K562 (cell line): ENCODE data around the gene RGS17. TPM values are rescaled to one million over a fixed set of nuclear protein-coding genes. Genes with fewer than 3 reads are reported as not detected.
A peak's percentile ranks its signal among the peaks of the same experiment; 100 is the strongest.

Source experiments
- ATAC-seq: fragments of 200-7000 bp; cut with Tn5 transposase; 3 replicates; pipeline ENCODE4 v1.9.1; 2020; ENCODE audit warnings: moderate library complexity
- BruUV-seq: library from RNA; stranded (reverse); fragments of 400-500 nt; replicated peaks from 2 replicates; lab custom pipeline; 2021; lab: Mats Ljungman, UMichigan
- CTCF ChIA-PET: fragments of 300-600 bp; formaldehyde crosslinking; extraction: SDS; loops from one replicate; lab custom pipeline; 2021; ENCODE audit warnings: low intra/inter-chr PET ratio; lab: Yijun Ruan, JAX
- POLR2A ChIA-PET: fragments of 300-600, 350-650 bp; sonication (Branson Sonifier 250); formaldehyde crosslinking; extraction: SDS; loops from one replicate; lab custom pipeline; 2021; ENCODE audit warnings: antibody characterized with exemption, inconsistent platforms; lab: Yijun Ruan, JAX
- DNase-seq, 4 experiments: peaks; one replicate each; pipeline versions ENCODE4 v3.0.0 to v3.0.0-alpha.2; 2011 to 2018; ENCODE audit warnings: low spot score in 3 of 4, mixed read lengths in 3 of 4; ENCODE audit errors: extremely low read depth in 1 of 4
- FAIRE-seq: peaks from 2 replicates; lab custom pipeline; 2011; peaks lifted over from hg19 to GRCh38; lab: Jason Lieb, UNC
- H2AFZ ChIP-seq: 2 replicates; pipeline ENCODE4 v1.6.0; 2011; ENCODE audit warnings: low read depth, low read length, control low read depth, inconsistent platforms
- H3K27ac ChIP-seq: fragments of 200-600 bp; 3 replicates; pipeline ENCODE4 v1.8.0; 2011; ENCODE audit warnings: low read depth, mild to moderate bottlenecking, control low read depth, inconsistent platforms, low read length, moderate library complexity, mixed read lengths; ENCODE audit errors: extremely low read depth
- H3K27me3 ChIP-seq, 2 experiments: fragments of 300-600 bp in 1 of 2; 2 replicates in 1 of 2; 3 replicates in 1 of 2; pipeline versions ENCODE4 v1.6.0 to v1.8.0; 2011; ENCODE audit warnings: inconsistent platforms in 2 of 2, low read length in 2 of 2, mild to moderate bottlenecking in 1 of 2, mixed read lengths in 1 of 2, moderate library complexity in 1 of 2; ENCODE audit not compliant: control insufficient read depth in 2 of 2, insufficient read depth in 2 of 2
- H3K36me3 ChIP-seq: fragments of 300-600 bp; 3 replicates; pipeline ENCODE4 v1.8.0; 2011; ENCODE audit warnings: mild to moderate bottlenecking, low read length, inconsistent platforms; ENCODE audit not compliant: control insufficient read depth, insufficient read depth
- H3K4me1 ChIP-seq, 2 experiments: fragments of 200-600 bp in 1 of 2; replicated peaks in 1 of 2; 2 replicates in 1 of 2; 3 replicates in 1 of 2; pipeline versions ENCODE4 v1.5.1 to v1.8.0; 2011; ENCODE audit warnings: inconsistent platforms in 2 of 2, low read length in 2 of 2, mild to moderate bottlenecking in 1 of 2, mixed read lengths in 1 of 2, moderate library complexity in 1 of 2; ENCODE audit not compliant: control insufficient read depth in 2 of 2, insufficient read depth in 2 of 2
- H3K4me2 ChIP-seq: 2 replicates; pipeline ENCODE4 v1.6.1; 2011; ENCODE audit warnings: low read length, control low read depth, inconsistent platforms, mixed read lengths; ENCODE audit not compliant: insufficient read depth
- H3K4me3 ChIP-seq: fragments of 200-600 bp; sonication (generic), shearing (Covaris generic); 2 replicates; pipeline ENCODE4 v1.5.1; 2016; ENCODE audit warnings: control low read depth, inconsistent platforms
- H3K79me2 ChIP-seq: fragments of 200-600 bp; 3 replicates; pipeline ENCODE4 v1.8.0; 2011; ENCODE audit warnings: low read length, inconsistent platforms; ENCODE audit not compliant: control insufficient read depth, insufficient read depth
- H3K9ac ChIP-seq, 2 experiments: 2 replicates each; pipeline versions ENCODE4 v1.6.0 to v1.6.1; 2011; ENCODE audit warnings: low read depth in 2 of 2, low read length in 2 of 2, control low read depth in 1 of 2, inconsistent platforms in 1 of 2, mild to moderate bottlenecking in 1 of 2, mixed read lengths in 1 of 2; ENCODE audit not compliant: insufficient read depth in 1 of 2
- H3K9me1 ChIP-seq: one replicate; pipeline ENCODE4 v1.6.0; 2011; ENCODE audit warnings: inconsistent platforms, mild to moderate bottlenecking, low read length, moderate library complexity; ENCODE audit not compliant: control insufficient read depth, insufficient read depth
- H3K9me3 ChIP-seq: replicated peaks from 2 replicates; pipeline ENCODE4 v1.5.1; 2011; ENCODE audit warnings: low read depth, low read length, inconsistent platforms; ENCODE audit not compliant: control insufficient read depth, insufficient read depth
- H4K20me1 ChIP-seq: replicated peaks from 2 replicates; pipeline ENCODE4 v1.6.1; 2011; ENCODE audit warnings: low read length, inconsistent platforms, mixed read lengths; ENCODE audit not compliant: control insufficient read depth, insufficient read depth
- BACH1 ChIP-seq: fragments of 200-800 bp; sonication (Bioruptor generic); IDR thresholded peaks from 2 replicates; pipeline ENCODE4 v1.6.1; 2016; ENCODE audit warnings: missing genetic modification characterization, missing compliant biosample characterization
- DACH1 ChIP-seq: fragments of 450-650 bp; IDR thresholded peaks from 2 replicates; pipeline ENCODE4 v1.6.1; 2018; ENCODE audit not compliant: partially characterized antibody
- EP400 ChIP-seq: fragments of 450-650 bp; IDR thresholded peaks from 2 replicates; pipeline ENCODE4 v1.6.1; 2017; ENCODE audit warnings: antibody characterized with exemption, mild to moderate bottlenecking, moderate library complexity
- ESRRB ChIP-seq: fragments of 250-450 bp; sonication (Bioruptor Pico); IDR thresholded peaks from 2 replicates; pipeline ENCODE4 v1.5.0; 2020; ENCODE audit warnings: mild to moderate bottlenecking, moderate library complexity, borderline replicate concordance
- PML ChIP-seq: IDR thresholded peaks from 2 replicates; pipeline ENCODE4 v1.6.1; 2012; ENCODE audit warnings: low read length, inconsistent platforms
- POLR2H ChIP-seq: IDR thresholded peaks from 2 replicates; pipeline ENCODE4 v1.6.1; 2016; ENCODE audit warnings: missing genetic modification characterization, low read depth, mild to moderate bottlenecking, control low read depth, missing compliant biosample characterization, moderate library complexity
- SLC30A9 ChIP-seq: fragments of 250-450 bp; sonication (Bioruptor Pico); IDR thresholded peaks from 2 replicates; pipeline ENCODE4 v1.8.0; 2022; ENCODE audit warnings: mild to moderate bottlenecking, moderate library complexity
- ZNF24 ChIP-seq: fragments of 450-650 bp; IDR thresholded peaks from 2 replicates; pipeline ENCODE4 v1.6.1; 2016
- WGBS: fragments of 100-300 bp; shearing (Covaris generic); methylation state at CpG from one replicate; pipeline ENCODE4 v1.1.6; 2016; ENCODE audit warnings: low coverage, mixed read lengths; ENCODE audit not compliant: insufficient coverage; ENCODE audit errors: missing lambda C conversion rate; 5-methylcytosine and 5-hydroxymethylcytosine counted together
- in situ Hi-C: fragments of 300-500 bp; cut with MboI; formaldehyde crosslinking; loops from 4 replicates; pipeline ENCODE4 v1.15.0; 2018; ENCODE audit warnings: inconsistent platforms, mixed read lengths
- intact Hi-C: fragments of 100-400 bp; cut with micrococcal nuclease; formaldehyde crosslinking; loops from 2 replicates; pipeline ENCODE4 v1.14.2; 2022
- polyA plus RNA-seq, 8 experiments: library from polyadenylated mRNA; depleted of rRNA in 4 of 8; stranded (reverse) in 5 of 8; unstranded in 3 of 8; fragments of >200 nt; fragmentation: Nextera tagmentation in 2 of 8; fragmentation: Illumina TruSeq in 1 of 8; extraction: Ambion mirVana in 2 of 8; extraction: Trizol in 1 of 8; gene quantifications; 2 replicates each; pipeline versions ENCODE4 v1.2.1 to v1.2.3, GENCODE V29; 2011 to 2014; ENCODE audit warnings: inconsistent platforms in 1 of 8, missing spikeins in 1 of 8
- total RNA-seq, 7 experiments: library from RNA; depleted of rRNA in 6 of 7; stranded (reverse); fragments of >200 nt in 6 of 7; fragmentation: Illumina TruSeq in 2 of 7; extraction: Trizol in 2 of 7; gene quantifications; 2 replicates each; pipeline versions ENCODE4 v1.2.1 to v1.2.3, GENCODE V29; 2011 to 2021; ENCODE audit warnings: low replicate concordance in 1 of 7
- TF ChIP-seq, protein P1 (sequence below), 3 experiments: IDR thresholded peaks in 2 of 3; conservative IDR thresholded peaks in 1 of 3; 2 replicates each; pipeline ENCODE4 v1.5.1; 2011 to 2012; ENCODE audit warnings: low read length in 3 of 3, mild to moderate bottlenecking in 3 of 3, control low read depth in 2 of 3, improper control_type of control experiment in 1 of 3, inconsistent platforms in 1 of 3, low read depth in 1 of 3, mixed read lengths in 1 of 3, moderate library complexity in 1 of 3; ENCODE audit not compliant: insufficient read depth in 2 of 3
- TF ChIP-seq, protein P2 (sequence below): sonication (generic); formaldehyde crosslinking; IDR thresholded peaks from 2 replicates; pipeline ENCODE4 v1.8.0; 2022; ENCODE audit warnings: mild to moderate bottlenecking, missing genetic modification reagents
- TF ChIP-seq, protein P3 (sequence below): fragments of 450-650 bp; formaldehyde crosslinking; IDR thresholded peaks from 2 replicates; pipeline ENCODE4 v1.4.0; 2022; ENCODE audit warnings: missing genetic modification characterization
- TF ChIP-seq, protein P4 (sequence below), 2 experiments: fragments of 250-450 bp in 1 of 2; fragments of 450-650 bp in 1 of 2; sonication (Bioruptor Pico) in 1 of 2; IDR thresholded peaks; 2 replicates each; pipeline versions ENCODE4 v1.6.1 to v1.8.0; 2016 to 2021; ENCODE audit warnings: mild to moderate bottlenecking in 2 of 2, moderate library complexity in 2 of 2, missing compliant biosample characterization in 1 of 2, missing genetic modification characterization in 1 of 2

Gene RGS17
- total and polyA plus RNA-seq, 9 of the 15 experiments (the other 6 are each of a cell fraction or from before 2014, with no cell fraction given): 0.01 to 0.14 (median 0.08) TPM; not detected in 6

DNA sequence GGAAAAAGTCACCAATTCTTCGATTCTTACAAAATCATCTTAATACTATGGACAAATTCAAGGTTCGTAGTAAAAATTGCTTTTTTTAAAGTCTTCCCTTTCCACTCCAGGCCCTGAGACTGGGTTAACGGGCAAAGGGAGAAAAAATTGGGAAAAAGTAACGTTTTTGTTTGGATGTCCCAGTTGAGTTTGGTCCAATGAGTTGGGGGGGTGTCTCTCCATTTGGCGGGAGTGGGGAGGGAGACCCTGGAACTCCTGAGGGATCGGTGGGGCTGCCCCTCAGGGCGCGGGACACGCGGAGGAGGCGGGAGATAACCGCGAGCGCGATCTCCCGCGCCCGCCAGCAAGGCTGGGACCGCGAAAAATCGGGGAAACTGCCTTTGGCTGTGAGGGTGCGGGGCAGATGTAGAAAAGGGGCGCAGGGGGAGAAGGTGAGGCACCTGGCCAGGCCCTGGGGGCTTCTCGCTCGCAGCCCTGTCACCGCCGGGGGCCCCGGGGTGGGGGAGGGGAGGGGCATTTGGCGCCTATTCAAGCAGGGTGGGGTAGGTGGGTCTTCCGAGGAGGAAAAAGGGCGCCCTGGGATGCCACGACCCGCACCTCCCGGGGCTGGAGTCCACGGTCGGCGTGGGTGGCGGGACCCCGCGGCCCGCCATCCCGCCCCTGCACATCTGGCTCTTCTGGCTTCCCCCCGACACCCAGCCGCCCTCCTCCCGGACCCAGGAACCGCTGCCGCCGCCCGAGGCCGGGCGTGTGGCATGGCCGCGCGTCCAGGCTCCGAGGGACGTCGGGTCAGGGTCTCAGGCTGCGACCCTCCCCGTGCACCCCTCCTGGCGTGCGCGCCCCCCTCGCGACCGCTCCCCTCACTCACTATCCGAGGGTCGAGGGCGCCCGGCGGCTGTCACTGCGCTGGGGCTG lies 148.8 kb downstream of the RGS17 start (continued):
- TF ChIP-seq, protein P1, sequence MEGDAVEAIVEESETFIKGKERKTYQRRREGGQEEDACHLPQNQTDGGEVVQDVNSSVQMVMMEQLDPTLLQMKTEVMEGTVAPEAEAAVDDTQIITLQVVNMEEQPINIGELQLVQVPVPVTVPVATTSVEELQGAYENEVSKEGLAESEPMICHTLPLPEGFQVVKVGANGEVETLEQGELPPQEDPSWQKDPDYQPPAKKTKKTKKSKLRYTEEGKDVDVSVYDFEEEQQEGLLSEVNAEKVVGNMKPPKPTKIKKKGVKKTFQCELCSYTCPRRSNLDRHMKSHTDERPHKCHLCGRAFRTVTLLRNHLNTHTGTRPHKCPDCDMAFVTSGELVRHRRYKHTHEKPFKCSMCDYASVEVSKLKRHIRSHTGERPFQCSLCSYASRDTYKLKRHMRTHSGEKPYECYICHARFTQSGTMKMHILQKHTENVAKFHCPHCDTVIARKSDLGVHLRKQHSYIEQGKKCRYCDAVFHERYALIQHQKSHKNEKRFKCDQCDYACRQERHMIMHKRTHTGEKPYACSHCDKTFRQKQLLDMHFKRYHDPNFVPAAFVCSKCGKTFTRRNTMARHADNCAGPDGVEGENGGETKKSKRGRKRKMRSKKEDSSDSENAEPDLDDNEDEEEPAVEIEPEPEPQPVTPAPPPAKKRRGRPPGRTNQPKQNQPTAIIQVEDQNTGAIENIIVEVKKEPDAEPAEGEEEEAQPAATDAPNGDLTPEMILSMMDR (IDR thresholded peaks at IDR 0.05 in 2 of 3, conservative IDR thresholded peaks at IDR 0.05 in 1 of 3; ENCODE audit: insufficient read depth in 2 of 3, low read depth in 1 of 3, low read length in 3 of 3): no peak
- TF ChIP-seq ZNF24: no peak
- TF ChIP-seq EP400: peak; percentile 7
- TF ChIP-seq BACH1 (tag): no peak
- TF ChIP-seq SLC30A9 (CRISPR knock-in tag): no peak
- TF ChIP-seq, protein P2, sequence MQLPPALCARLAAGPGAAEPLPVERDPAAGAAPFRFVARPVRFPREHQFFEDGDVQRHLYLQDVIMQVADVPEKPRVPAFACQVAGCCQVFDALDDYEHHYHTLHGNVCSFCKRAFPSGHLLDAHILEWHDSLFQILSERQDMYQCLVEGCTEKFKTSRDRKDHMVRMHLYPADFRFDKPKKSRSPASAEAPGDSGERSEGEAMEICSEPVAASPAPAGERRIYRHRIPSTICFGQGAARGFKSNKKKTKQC (CRISPR knock-in tag): no peak; the same call in 1 of the 2 replicates

DNA sequence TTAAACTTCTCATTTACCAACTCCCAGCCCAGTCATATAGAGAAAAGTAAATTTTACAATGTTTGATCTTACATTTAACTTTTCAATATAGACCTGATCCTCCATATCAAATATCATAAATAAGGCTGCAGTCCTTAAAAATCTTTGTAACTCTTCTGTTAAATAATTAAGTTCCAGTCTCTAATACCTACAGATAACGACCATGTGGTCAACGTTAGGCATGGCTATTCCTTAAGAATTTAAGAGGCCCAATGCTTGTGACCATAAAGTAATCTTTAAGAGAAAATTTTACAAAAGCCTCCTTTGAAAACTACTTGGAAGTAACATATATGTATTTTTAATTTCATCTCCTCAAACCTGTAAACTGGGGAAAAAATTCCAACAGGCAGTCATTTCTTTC lies 149.9 kb downstream of the RGS17 start:
- no peak for FAIRE-seq
- Histone ChIP-seq H3K9me1 (no peaks in the 10 kb centered on the region), H3K4me2 (peak overlapping the region; percentile 75), H3K4me1 (peaks cover 9 to 37% of the 10 kb centered on the region in 2 experiments), H2AFZ (no peak overlapping the region), H3K9me3 (no peaks in the 10 kb centered on the region), H4K20me1 (peaks cover 29% of the 10 kb centered on the region), H3K27ac (peak overlapping the region; percentile 77; the same call in 2 of the 3 replicates), H3K79me2 (peaks cover 97% of the 10 kb centered on the region), H3K9ac (peak overlapping the region in 1 of 2 experiments; percentile 97; a peak in 3 of 4 replicates), H3K4me3 (peak overlapping the region; percentile 99), H3K27me3 (no peaks in the 10 kb centered on the region), H3K36me3 (peaks cover 67% of the 10 kb centered on the region)
- no peak for ATAC-seq
- 0% methylated on average over 2 of the region's 2 CpGs for WGBS
- BruUV-seq: TSS peak; percentile 40
- in situ Hi-C loops: loop anchor here (25.0 kb wide), 2 partner anchors 1531 to 1569 kb away; partner anchors contain the start of gene CNKSR3
- DNase-seq: no peak
- CTCF ChIA-PET: interaction anchor here (0.6 kb wide), 1 partner anchor 1633 kb away, joined by 3 read pairs; no protein-coding TSS in a partner anchor
- intact Hi-C loops: loop anchor here (5.0 to 10.0 kb wide), 3 partner anchors 1529 to 1754 kb away; partner anchors contain the start of genes RMND1, SCAF8 and ZBTB2
- POLR2A ChIA-PET: no interaction called here
- TF ChIP-seq PML (0 out of 2 replicates have a peak, but pooled peaks have one; percentile 5), ESRRB (CRISPR knock-in tag) (no peak), POLR2H (tag) (0 out of 2 replicates have a peak, but pooled peaks have one; percentile 14), DACH1 (no peak)
- TF ChIP-seq, protein P3, sequence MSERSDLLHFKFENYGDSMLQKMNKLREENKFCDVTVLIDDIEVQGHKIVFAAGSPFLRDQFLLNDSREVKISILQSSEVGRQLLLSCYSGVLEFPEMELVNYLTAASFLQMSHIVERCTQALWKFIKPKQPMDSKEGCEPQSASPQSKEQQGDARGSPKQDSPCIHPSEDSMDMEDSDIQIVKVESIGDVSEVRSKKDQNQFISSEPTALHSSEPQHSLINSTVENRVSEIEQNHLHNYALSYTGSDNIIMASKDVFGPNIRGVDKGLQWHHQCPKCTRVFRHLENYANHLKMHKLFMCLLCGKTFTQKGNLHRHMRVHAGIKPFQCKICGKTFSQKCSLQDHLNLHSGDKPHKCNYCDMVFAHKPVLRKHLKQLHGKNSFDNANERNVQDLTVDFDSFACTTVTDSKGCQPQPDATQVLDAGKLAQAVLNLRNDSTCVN: no peak
- TF ChIP-seq, protein P4, sequence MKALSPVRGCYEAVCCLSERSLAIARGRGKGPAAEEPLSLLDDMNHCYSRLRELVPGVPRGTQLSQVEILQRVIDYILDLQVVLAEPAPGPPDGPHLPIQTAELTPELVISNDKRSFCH (CRISPR knock-in tag; IDR thresholded peaks at IDR 0.05): no peak
- TF ChIP-seq, protein P4 (tag; IDR thresholded peaks at IDR 0.05): no peak
